ENCODE results near the gene LRBA. TPM values are rescaled to one million over a fixed set of nuclear protein-coding genes. Genes with fewer than 3 reads are reported as not detected.

LRBA gene
- total RNA-seq, 1 experiment from 2014 or later, result 55.3 TPM

- Histone ChIP-seq H3K27me3 (ENCODE audit: insufficient read depth, low read length) (no peaks in the 10 kb centered on the region), H3K23ac (ENCODE audit: insufficient read length, low read depth, low read length) (no peak overlapping the region), H2BK5ac (ENCODE audit: insufficient read length, low read length) (no peak overlapping the region), H3K79me2 (ENCODE audit: insufficient read depth, low read length) (no peaks in the 10 kb centered on the region), H4K91ac (ENCODE audit: insufficient read length, low read depth, low read length) (no peak overlapping the region), H3K56ac (ENCODE audit: insufficient read length, low read depth, low read length) (no peak overlapping the region), H3K4me2 (ENCODE audit: insufficient read depth, insufficient read length, low read length) (no peak overlapping the region), H2BK12ac (ENCODE audit: insufficient read length, low read depth, low read length) (no peak overlapping the region), H4K20me1 (ENCODE audit: control insufficient read depth, insufficient read depth, insufficient read length) (no peaks in the 10 kb centered on the region), H3K14ac (ENCODE audit: insufficient read depth, low read length) (no peak overlapping the region), H3T11ph (ENCODE audit: low read length) (no peak overlapping the region), H3K79me1 (ENCODE audit: insufficient read depth, low read depth, low read length, poor library complexity, severe bottlenecking) (no peaks in the 10 kb centered on the region), H3K27ac (ENCODE audit: insufficient read length, low read depth, low read length) (no peak overlapping the region), H2AFZ (ENCODE audit: low read length) (no peak overlapping the region), H3K9ac (ENCODE audit: extremely low read depth, insufficient read length, low read length) (no peak overlapping the region), H3K18ac (ENCODE audit: insufficient read length, low read depth, low read length) (no peak overlapping the region), H2AK5ac (ENCODE audit: insufficient read length, low read length) (no peak overlapping the region), H2BK20ac (ENCODE audit: low read depth, low read length, poor library complexity, severe bottlenecking) (no peak overlapping the region), H4K5ac (ENCODE audit: insufficient read length, low read depth, low read length) (no peak overlapping the region), H2BK15ac (ENCODE audit: low read depth, low read length) (no peak overlapping the region), H2BK120ac (ENCODE audit: low read depth, low read length, poor library complexity, severe bottlenecking) (no peak overlapping the region), H3K23me2 (ENCODE audit: insufficient read length, low read depth, low read length, poor library complexity, severe bottlenecking) (no peaks in the 10 kb centered on the region), H3K4ac (ENCODE audit: low read depth, low read length) (no peak overlapping the region), H3K4me1 (ENCODE audit: insufficient read depth, low read length) (no peaks in the 10 kb centered on the region), H4K8ac (replicated peaks; ENCODE audit: insufficient read length, low read depth, low read length) (no peak overlapping the region), H3K9me3 (ENCODE audit: control insufficient read depth, low read depth, low read length) (no peaks in the 10 kb centered on the region)
- Mint-ChIP-seq H3K27ac (no peak overlapping the region), H3K4me3 (no peak overlapping the region), H3K36me3 (ENCODE audit: insufficient read depth in 1 of 3, low read depth in 3 of 3) (no peaks in the 10 kb centered on the region), H3K4me1 (peaks cover 0 to 6% of the 10 kb centered on the region in 2 experiments; a peak in 3 of 4 replicates), H3K27me3 (ENCODE audit: low read depth) (no peaks in the 10 kb centered on the region), H3K9me3 (no peaks in the 10 kb centered on the region)
- TF ChIP-seq, protein P1, sequence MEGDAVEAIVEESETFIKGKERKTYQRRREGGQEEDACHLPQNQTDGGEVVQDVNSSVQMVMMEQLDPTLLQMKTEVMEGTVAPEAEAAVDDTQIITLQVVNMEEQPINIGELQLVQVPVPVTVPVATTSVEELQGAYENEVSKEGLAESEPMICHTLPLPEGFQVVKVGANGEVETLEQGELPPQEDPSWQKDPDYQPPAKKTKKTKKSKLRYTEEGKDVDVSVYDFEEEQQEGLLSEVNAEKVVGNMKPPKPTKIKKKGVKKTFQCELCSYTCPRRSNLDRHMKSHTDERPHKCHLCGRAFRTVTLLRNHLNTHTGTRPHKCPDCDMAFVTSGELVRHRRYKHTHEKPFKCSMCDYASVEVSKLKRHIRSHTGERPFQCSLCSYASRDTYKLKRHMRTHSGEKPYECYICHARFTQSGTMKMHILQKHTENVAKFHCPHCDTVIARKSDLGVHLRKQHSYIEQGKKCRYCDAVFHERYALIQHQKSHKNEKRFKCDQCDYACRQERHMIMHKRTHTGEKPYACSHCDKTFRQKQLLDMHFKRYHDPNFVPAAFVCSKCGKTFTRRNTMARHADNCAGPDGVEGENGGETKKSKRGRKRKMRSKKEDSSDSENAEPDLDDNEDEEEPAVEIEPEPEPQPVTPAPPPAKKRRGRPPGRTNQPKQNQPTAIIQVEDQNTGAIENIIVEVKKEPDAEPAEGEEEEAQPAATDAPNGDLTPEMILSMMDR (conservative IDR thresholded peaks at IDR 0.05), result no peak
- no CpG with 5 or more reads among the region's 1 CpG for WGBS (ENCODE audit: extremely low coverage, insufficient read length, low lambda C conversion rate)
- DNase-seq, result no peak
These were observed 708.4 kb downstream of the LRBA start for GRCh38 chr4:150306719-150307118.
